ENCODE data around the gene THTPA. TPM values are rescaled to one million over a fixed set of nuclear protein-coding genes. Genes with fewer than 3 reads are reported as not detected.

Gene THTPA
- total and polyA plus RNA-seq, 9 of the 15 experiments (the other 6 are each of a cell fraction or from before 2014, with no cell fraction given) = 2.4 to 8.7 (median 5.2) TPM

DNA sequence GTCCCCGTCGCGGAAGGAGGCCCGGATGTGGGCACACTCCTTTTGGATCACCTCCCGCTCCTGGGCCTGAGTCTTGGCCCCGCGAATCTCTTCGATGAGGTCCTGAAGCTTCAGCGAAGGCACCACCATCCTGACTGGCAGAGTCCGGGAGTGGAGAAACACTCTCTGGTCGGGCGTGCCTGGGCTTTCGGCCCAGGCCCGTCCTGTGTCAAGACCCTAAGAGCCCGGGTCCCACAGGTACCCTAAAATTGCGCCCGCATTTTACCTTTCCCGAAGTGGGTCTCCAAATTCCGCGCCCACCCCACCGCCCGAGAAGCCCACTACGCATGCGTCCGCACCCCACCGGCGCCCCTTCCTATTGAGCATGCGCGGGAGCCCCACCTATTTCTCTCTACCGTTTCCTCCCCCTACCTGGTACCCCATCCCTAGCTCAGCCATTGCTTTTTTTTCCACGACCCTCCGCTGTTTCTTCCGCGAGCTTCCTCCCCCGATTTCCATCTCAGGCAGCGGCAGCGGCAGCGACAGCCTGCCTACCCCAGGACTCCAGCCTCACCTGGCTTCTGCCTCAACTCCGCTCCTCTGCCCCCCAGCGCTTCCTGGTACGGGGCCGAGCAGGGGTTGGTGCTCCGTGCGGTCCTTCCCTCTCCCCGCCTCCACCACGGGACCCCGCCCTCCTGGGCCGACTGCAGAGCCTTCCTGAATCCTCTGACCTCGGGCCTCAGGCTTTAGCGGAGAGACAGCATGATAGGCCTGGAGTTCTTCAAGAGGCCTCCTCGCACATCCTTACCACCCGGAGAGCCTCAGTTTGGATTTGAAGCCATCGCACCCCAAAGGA, 11.3 kb downstream of the THTPA start, which contains the start of gene AP1G2 (continued):
- TF ChIP-seq ZNF263 (CRISPR knock-in tag; IDR thresholded peaks at IDR 0.05; ENCODE audit: borderline replicate concordance) (peak; percentile 64; the same call in 1 of the 2 replicates), FOXK2 (conservative IDR thresholded peaks at IDR 0.05 in 1 of 2, IDR thresholded peaks at IDR 0.05 in 1 of 2; ENCODE audit: low read depth in 2 of 2) (peak in 1 of 2 experiments; percentile 51; a peak in 2 of 4 replicates), ZNF77 (CRISPR knock-in tag; IDR thresholded peaks at IDR 0.05) (no peak), SMAD3 (CRISPR knock-in tag; conservative IDR thresholded peaks at IDR 0.05) (no peak), ZNF217 (CRISPR knock-in tag; IDR thresholded peaks at IDR 0.05) (no peak), FOXA3 (CRISPR knock-in tag; conservative IDR thresholded peaks at IDR 0.05 in 1 of 2, IDR thresholded peaks at IDR 0.05 in 1 of 2) (no peak), IRF2 (CRISPR knock-in tag; IDR thresholded peaks at IDR 0.05) (no peak), ZNF318 (IDR thresholded peaks at IDR 0.05; ENCODE audit: borderline replicate concordance in 1 of 2, low read depth in 1 of 2) (no peak), PYGO2 (tag; IDR thresholded peaks at IDR 0.05) (no peak), ZNF3 (CRISPR knock-in tag; IDR thresholded peaks at IDR 0.05) (no peak), THRAP3 (IDR thresholded peaks at IDR 0.05; ENCODE audit: borderline replicate concordance) (no peak), HDAC6 (IDR thresholded peaks at IDR 0.05; ENCODE audit: low read depth, low read length) (no peak), HDAC2 (IDR thresholded peaks at IDR 0.05) (peak; percentile 56; the same call in 1 of the 2 replicates), RBM34 (IDR thresholded peaks at IDR 0.05; ENCODE audit: borderline replicate concordance, insufficient read depth, low read length) (no peak)
- TF ChIP-seq, protein P1, sequence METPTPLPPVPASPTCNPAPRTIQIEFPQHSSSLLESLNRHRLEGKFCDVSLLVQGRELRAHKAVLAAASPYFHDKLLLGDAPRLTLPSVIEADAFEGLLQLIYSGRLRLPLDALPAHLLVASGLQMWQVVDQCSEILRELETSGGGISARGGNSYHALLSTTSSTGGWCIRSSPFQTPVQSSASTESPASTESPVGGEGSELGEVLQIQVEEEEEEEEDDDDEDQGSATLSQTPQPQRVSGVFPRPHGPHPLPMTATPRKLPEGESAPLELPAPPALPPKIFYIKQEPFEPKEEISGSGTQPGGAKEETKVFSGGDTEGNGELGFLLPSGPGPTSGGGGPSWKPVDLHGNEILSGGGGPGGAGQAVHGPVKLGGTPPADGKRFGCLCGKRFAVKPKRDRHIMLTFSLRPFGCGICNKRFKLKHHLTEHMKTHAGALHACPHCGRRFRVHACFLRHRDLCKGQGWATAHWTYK (CRISPR knock-in tag; IDR thresholded peaks at IDR 0.05) = no peak
